GM18499 (cell line): Measurements from ENCODE around the gene NABP2.
"Not testable (repeated sequence)": the region's sequence is repeated elsewhere in the genome, so short reads cannot be mapped to it uniquely, and the experiment has no call there.

Source experiments
- ATAC-seq: cut with Tn5 transposase; IDR thresholded peaks from one replicate; pipeline ENCODE4 v1.9.1; 2021; ENCODE audit warnings: moderate number of reproducible peaks; ENCODE audit not compliant: insufficient read depth, unreplicated experiment

The NABP2 gene

GRCh38 chr12:56224102-56224701 is at the start of gene NABP2:
NABP2 (plus strand) TSS chr12:56224342; CDS start chr12:56224857, 515 bp downstream.
- ATAC-seq = peak; percentile 40

GRCh38 chr12:56178347-56178746 is 45.8 kb upstream of the NABP2 start:
- no peak for ATAC-seq

GRCh38 chr12:56186957-56187356 is 37.2 kb upstream of the NABP2 start:
- no peak for ATAC-seq

GRCh38 chr12:56188131-56188777 is 35.9 kb upstream of the NABP2 start:
- no peak for ATAC-seq

GRCh38 chr12:56188778-56189098 is 35.4 kb upstream of the NABP2 start:
- no peak for ATAC-seq

GRCh38 chr12:56189099-56189917 is 34.8 kb upstream of the NABP2 start, which contains the start of gene SMARCC2:
SMARCC2 (minus strand) TSS chr12:56189483; CDS start chr12:56189461, 22 bp downstream.
- ATAC-seq = no peak

- no peak for ATAC-seq
Measured at GRCh38 chr12:56189918-56190694, 34.0 kb upstream of the NABP2 start.

GRCh38 chr12:56190695-56191155 is 33.4 kb upstream of the NABP2 start:
- no peak for ATAC-seq

GRCh38 chr12:56192582-56192981 is 31.6 kb upstream of the NABP2 start:
- no peak for ATAC-seq

GRCh38 chr12:56193025-56193578 is 31.0 kb upstream of the NABP2 start:
- ATAC-seq = no peak

GRCh38 chr12:56196818-56197550 is 27.2 kb upstream of the NABP2 start:
- ATAC-seq = not testable (repeated sequence)

GRCh38 chr12:56197921-56198635 is 26.1 kb upstream of the NABP2 start:
- ATAC-seq = no peak

GRCh38 chr12:56198836-56199235 is 25.3 kb upstream of the NABP2 start:
- no peak for ATAC-seq

- ATAC-seq = no peak
Measured at GRCh38 chr12:56202366-56202765, 21.8 kb upstream of the NABP2 start.

- ATAC-seq = no peak
Measured at GRCh38 chr12:56202838-56203237, 21.3 kb upstream of the NABP2 start.

- no peak for ATAC-seq
Measured at GRCh38 chr12:56204275-56204674, 19.9 kb upstream of the NABP2 start.

- ATAC-seq = no peak
Measured at GRCh38 chr12:56205445-56205844, 18.7 kb upstream of the NABP2 start.

GRCh38 chr12:56206452-56207166 is 17.5 kb upstream of the NABP2 start:
- ATAC-seq = no peak
